Activated CD4-positive, alpha-beta T cell treated with anti-CD3 and anti-CD28 coated beads, Interleukin-2, amount 50 U/mL, for 4 hours (primary cell): Measurements from ENCODE around the gene KCNQ1.

ENCODE experiments used
- DNase-seq, 2 experiments: peaks; one replicate each; pipeline ENCODE4 v3.0.0-alpha.2; 2020

The KCNQ1 gene

GRCh38 chr11:2760196-2760871 lies 315.5 kb downstream of the KCNQ1 start:
- DNase-seq: no peak

GRCh38 chr11:2761131-2762030 lies 316.6 kb downstream of the KCNQ1 start:
- DNase-seq: no peak

DNA sequence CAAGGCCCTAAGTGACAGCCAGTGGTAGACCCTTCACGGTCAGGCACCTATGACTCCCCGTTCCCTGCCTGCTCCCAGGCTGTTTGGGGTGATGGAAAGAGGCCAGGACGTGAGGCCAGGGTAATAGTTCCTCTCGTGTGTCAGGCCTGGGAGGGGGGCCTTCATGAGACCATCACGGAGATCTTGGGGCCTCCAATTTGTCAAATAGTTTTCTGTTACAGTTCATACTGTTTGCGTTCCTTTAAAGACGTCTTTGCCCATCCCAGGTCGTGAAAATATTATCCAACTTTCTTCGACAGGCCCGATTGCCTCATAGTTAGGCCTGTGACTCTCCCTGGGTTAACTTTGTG lies 317.2 kb downstream of the KCNQ1 start:
- no peak for DNase-seq

DNA sequence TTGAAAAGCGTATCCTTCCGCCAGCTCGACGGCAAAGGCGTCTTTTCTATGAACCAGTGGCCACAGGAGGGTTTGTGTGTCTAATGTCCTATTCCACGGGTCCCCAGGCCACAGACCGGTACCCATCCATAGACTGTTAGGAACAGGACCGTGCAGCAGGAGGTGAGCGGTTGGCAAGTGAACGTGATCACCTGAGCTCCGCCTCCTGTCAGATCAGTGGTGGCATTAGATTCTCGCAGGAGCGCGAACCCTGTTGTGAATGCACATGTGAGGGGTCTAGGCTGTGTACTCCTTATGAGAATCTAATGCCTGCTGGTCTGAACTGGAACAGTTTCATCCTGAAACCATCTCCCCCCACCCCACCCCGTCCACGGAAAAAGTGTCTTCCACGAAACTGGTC lies 317.6 kb downstream of the KCNQ1 start:
- no peak for DNase-seq

GRCh38 chr11:2763984-2764383 lies 319.2 kb downstream of the KCNQ1 start:
- DNase-seq: no peak

GRCh38 chr11:2765491-2765890 lies 320.7 kb downstream of the KCNQ1 start:
- no peak for DNase-seq

GRCh38 chr11:2766166-2766565 lies 321.4 kb downstream of the KCNQ1 start:
- no peak for DNase-seq

GRCh38 chr11:2767071-2767470 lies 322.3 kb downstream of the KCNQ1 start:
- DNase-seq: no peak

DNA sequence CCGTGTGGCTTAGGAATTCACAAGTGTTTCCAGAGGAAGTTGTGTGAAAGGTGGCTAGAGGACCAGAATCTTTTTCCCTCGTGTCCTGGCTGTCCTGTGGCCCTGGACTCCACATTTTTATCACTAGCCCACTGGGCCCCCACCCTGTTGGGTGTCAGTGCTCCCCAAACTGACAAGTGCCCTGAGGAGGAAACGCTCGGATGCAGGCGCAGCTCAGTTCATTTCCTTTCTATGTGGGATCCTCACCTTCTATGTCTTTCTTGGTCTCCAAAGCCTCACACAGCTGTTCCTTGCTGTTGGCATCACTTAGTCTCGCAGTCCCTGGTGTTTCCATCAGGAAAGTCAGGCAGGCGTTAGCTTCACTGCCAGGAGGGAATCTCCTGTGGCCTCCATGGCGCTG lies 323.0 kb downstream of the KCNQ1 start:
- DNase-seq: no peak

- no peak for DNase-seq
Measured at GRCh38 chr11:2768471-2769408, 323.9 kb downstream of the KCNQ1 start.

- DNase-seq: no peak
Measured at GRCh38 chr11:2769409-2770095, 324.7 kb downstream of the KCNQ1 start.

GRCh38 chr11:2770096-2770751 lies 325.4 kb downstream of the KCNQ1 start:
- DNase-seq: no peak

GRCh38 chr11:2770761-2771301 lies 326.0 kb downstream of the KCNQ1 start:
- DNase-seq: no peak

DNA sequence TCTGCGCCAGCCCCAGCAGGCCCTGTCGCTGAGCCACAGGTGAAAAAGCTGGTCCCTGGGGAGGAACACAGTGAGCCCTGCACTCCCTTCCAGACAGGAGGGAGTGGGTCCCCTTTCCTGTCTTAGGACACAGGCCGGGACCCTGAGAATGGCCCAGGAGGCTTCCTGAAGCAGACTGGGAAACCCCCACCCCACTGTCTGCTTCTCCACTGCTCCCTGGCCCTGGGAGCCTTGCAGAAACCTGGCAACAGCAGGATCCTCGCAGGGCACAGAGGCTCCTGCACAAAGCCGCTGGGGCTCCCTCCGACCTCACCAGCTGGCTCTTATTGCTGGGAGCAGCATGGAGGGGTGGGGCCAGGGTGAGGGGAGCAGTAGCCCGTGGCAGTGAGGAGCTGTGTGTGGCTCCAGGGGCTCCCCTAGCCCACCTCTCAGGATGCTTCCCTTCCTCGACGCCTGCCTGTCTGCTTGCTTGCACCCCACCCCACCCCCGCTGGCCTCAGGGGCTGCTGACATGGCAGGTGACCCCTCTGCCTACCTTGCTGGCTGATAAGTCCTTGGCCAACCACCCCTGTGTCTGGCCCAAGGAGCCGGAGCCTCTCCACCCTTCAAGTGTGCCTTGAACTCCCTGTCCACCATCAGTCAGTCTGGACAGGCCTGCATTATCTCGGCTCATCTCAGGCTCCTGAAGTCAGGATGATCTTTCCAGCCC lies 327.1 kb downstream of the KCNQ1 start:
- no peak for DNase-seq

GRCh38 chr11:2772544-2773031 lies 327.8 kb downstream of the KCNQ1 start:
- DNase-seq: no peak

- no peak for DNase-seq
Measured at GRCh38 chr11:2774173-2775082, 329.6 kb downstream of the KCNQ1 start.

DNA sequence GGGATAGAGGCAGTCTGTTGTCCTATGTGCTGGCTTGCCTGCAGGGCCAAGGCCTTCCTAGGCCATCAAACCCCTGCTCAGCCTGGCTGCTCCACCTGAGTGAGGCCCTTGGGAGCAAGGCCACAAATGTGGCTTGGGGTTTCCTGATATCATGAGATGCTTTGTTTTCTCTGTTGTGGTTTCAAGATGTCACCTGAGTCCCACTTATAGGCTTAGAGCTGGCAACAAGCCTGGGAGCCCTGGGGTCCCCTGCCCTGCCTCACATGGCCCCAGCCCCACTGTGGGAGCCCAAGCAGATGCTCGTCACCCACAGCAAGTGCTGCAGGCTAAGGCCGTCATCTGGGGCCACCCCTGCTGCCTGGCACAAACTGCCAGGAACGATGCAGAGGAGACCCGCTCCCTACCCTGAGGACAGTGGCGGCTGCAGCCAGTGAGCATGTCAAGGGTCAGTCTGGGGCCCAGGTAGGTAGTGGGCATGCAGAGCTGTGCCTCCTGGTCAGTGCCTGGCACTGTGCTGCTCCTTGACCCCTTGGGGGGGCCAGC lies 330.3 kb downstream of the KCNQ1 start:
- no peak for DNase-seq

DNA sequence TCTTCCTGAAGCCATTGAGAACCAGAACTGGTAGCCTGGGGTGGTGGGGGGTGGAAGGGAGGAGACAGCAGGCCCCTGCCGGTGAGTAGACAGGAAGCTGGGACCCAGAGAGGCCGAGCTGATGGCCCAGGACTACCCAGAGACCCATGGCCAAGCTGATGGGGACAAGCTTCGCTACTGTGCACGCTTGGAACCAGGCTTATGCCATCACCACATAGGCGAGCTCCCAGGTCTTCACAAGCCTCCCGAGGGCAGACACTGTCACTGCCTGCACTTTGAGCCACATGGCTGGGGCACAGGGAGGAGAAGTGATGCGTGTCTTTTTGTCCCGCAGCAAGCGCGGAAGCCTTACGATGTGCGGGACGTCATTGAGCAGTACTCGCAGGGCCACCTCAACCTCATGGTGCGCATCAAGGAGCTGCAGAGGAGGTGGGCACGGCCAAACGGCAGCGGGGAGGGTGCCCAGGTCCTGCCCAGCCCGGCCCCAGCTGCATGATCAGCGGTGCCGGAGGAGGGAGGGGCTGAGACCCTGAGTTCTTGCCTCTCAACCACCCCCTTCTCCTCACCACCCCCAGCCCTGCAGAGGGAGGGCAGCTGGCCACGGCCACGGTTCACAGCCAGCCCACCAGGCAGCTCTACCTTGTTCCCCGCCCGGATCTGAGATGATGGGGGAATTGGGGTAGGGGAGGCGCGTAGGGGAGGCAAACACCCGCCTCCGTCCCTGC lies 331.0 kb downstream of the KCNQ1 start:
- DNase-seq: no peak
